Placental epithelial cell (primary cell): ENCODE measurements around the gene C1QTNF12. TPM values are rescaled to one million over a fixed set of nuclear protein-coding genes. Genes with fewer than 3 reads are reported as not detected.

Experiments
- small RNA-seq: library from RNA; depleted of rRNA; stranded (forward); fragments of <200 nt; gene quantifications from one replicate; pipeline ENCODE3, GENCODE V24; 2012
- total RNA-seq: library from RNA; depleted of rRNA; stranded (reverse); fragments of >200 nt; gene quantifications from 2 replicates; pipeline ENCODE4 v1.2.3, GENCODE V29; 2012

The C1QTNF12 gene
- 0.79 and 1.7 TPM in 2 replicates for total RNA-seq

GRCh38 chr1:1246577-1247340, at the start of gene C1QTNF12:
TSS of gene C1QTNF12 (minus strand) at chr1:1246722. CDS start at chr1:1246690, 32 bp downstream.

GRCh38 chr1:1273512-1274298, 27.2 kb upstream of the C1QTNF12 start, which contains the start of gene UBE2J2:
TSS of gene UBE2J2 (minus strand) at chr1:1273854. CDS start at chr1:1267992, 5,862 bp downstream.

GRCh38 chr1:1232208-1232795, 14.2 kb downstream of the C1QTNF12 start, which contains the start of gene B3GALT6:
TSS of gene B3GALT6 (plus strand) at chr1:1232237. CDS start at chr1:1232279, 42 bp downstream.

GRCh38 chr1:1231400-1232207, 14.9 kb downstream of the C1QTNF12 start, which contains the start of gene SDF4:
TSS of gene SDF4 (minus strand) at chr1:1232001. CDS start at chr1:1228772, 3,229 bp downstream.

GRCh38 chr1:1213345-1214265, 32.9 kb downstream of the C1QTNF12 start, which contains the start of gene TNFRSF4:
TSS of gene TNFRSF4 (minus strand) at chr1:1214153. CDS start at chr1:1214127, 26 bp downstream.

GRCh38 chr1:1206376-1206965, 40.1 kb downstream of the C1QTNF12 start, which contains the start of gene TNFRSF18:
TSS of gene TNFRSF18 (minus strand) at chr1:1206592. CDS start at chr1:1206571, 21 bp downstream.

Small RNA genes lying within 50 kb of the gene (small RNA-seq; reads per million reads assigned to genes)
- gene MIR6726 = not detected

Other genes with a start within 250 kb of the C1QTNF12 start
- gene HES4, start 246.6 kb downstream of the C1QTNF12 start, total RNA-seq = 3.9 and 8.8 TPM in 2 replicates
- 14.5 and 42.5 TPM in 2 replicates for gene ISG15, start 233.2 kb downstream of the C1QTNF12 start, total RNA-seq
- gene AGRN, start 226.6 kb downstream of the C1QTNF12 start, total RNA-seq = 149 and 219 TPM in 2 replicates
- 2.3 TPM in 1 of 2 replicates, not detected in the other for gene RNF223, start 172.4 kb downstream of the C1QTNF12 start, total RNA-seq
- gene C1orf159, start 130.6 kb downstream of the C1QTNF12 start, total RNA-seq = 11.8 and 16.3 TPM in 2 replicates
- not detected in 2 replicates for gene TTLL10, start 72.8 kb downstream of the C1QTNF12 start, total RNA-seq
- not detected in 2 replicates for gene TNFRSF18, start 40.1 kb downstream of the C1QTNF12 start, total RNA-seq
- gene TNFRSF4, start 32.6 kb downstream of the C1QTNF12 start, total RNA-seq = not detected in 2 replicates
- 117 and 120 TPM in 2 replicates for gene SDF4, start 14.7 kb downstream of the C1QTNF12 start, total RNA-seq
- gene B3GALT6, start 14.5 kb downstream of the C1QTNF12 start, total RNA-seq = 21.4 and 25.5 TPM in 2 replicates
- 35.6 and 36.9 TPM in 2 replicates for gene UBE2J2, start 27.1 kb upstream of the C1QTNF12 start, total RNA-seq
- 0.79 and 1.8 TPM in 2 replicates for gene SCNN1D, start 33.7 kb upstream of the C1QTNF12 start, total RNA-seq
- 75.7 and 101 TPM in 2 replicates for gene ACAP3, start 61.2 kb upstream of the C1QTNF12 start, total RNA-seq
- 42.4 and 62.1 TPM in 2 replicates for gene PUSL1, start 61.9 kb upstream of the C1QTNF12 start, total RNA-seq
- gene INTS11, start 77.9 kb upstream of the C1QTNF12 start, total RNA-seq = 79.4 and 79.7 TPM in 2 replicates
- 23.2 and 28.3 TPM in 2 replicates for gene CPTP, start 78.1 kb upstream of the C1QTNF12 start, total RNA-seq
- gene TAS1R3, start 84.6 kb upstream of the C1QTNF12 start, total RNA-seq = 0.11 and 0.39 TPM in 2 replicates
- 111 and 118 TPM in 2 replicates for gene DVL1, start 102.7 kb upstream of the C1QTNF12 start, total RNA-seq
- 461 and 718 TPM in 2 replicates for gene MXRA8, start 111.8 kb upstream of the C1QTNF12 start, total RNA-seq
- gene AURKAIP1, start 128.5 kb upstream of the C1QTNF12 start, total RNA-seq = 75.4 and 118 TPM in 2 replicates
- gene CCNL2, start 152.6 kb upstream of the C1QTNF12 start, total RNA-seq = 102 and 177 TPM in 2 replicates
- gene MRPL20, start 160.6 kb upstream of the C1QTNF12 start, total RNA-seq = 69.1 and 77.3 TPM in 2 replicates
- 1.6 and 2.7 TPM in 2 replicates for gene ANKRD65, start 174.6 kb upstream of the C1QTNF12 start, total RNA-seq
- gene VWA1, start 189.0 kb upstream of the C1QTNF12 start, total RNA-seq = 46.0 and 64.8 TPM in 2 replicates
- gene ATAD3C, start 203.0 kb upstream of the C1QTNF12 start, total RNA-seq = 3.5 TPM in 2 replicates
- 18.5 and 24.0 TPM in 2 replicates for gene ATAD3B, start 225.0 kb upstream of the C1QTNF12 start, total RNA-seq